WTC11 (cell line): ENCODE measurements around the gene WDR46.

Experiments used
- ARID4B ChIP-seq: sonication (generic); formaldehyde crosslinking; IDR thresholded peaks from 2 replicates; pipeline ENCODE4 v1.8.0; 2023; ENCODE audit warnings: missing genetic modification reagents, mild to moderate bottlenecking, borderline replicate concordance
- CTCF ChIP-seq: fragments of 200-600 bp; IDR thresholded peaks from 2 replicates; pipeline ENCODE4 v1.8.0; 2022; ENCODE audit warnings: antibody characterized with exemption
- GABPB1 ChIP-seq: sonication (generic); formaldehyde crosslinking; IDR thresholded peaks from 2 replicates; pipeline ENCODE4 v1.8.1; 2023; ENCODE audit warnings: mild to moderate bottlenecking, missing genetic modification reagents
- MAX ChIP-seq: sonication (generic); formaldehyde crosslinking; IDR thresholded peaks from 2 replicates; pipeline ENCODE4 v1.8.0; 2022; ENCODE audit warnings: mild to moderate bottlenecking, missing genetic modification reagents
- MLX ChIP-seq: sonication (generic); formaldehyde crosslinking; IDR thresholded peaks from 2 replicates; pipeline ENCODE4 v1.8.1; 2023; ENCODE audit warnings: mild to moderate bottlenecking, missing genetic modification reagents, moderate library complexity
- NFYB ChIP-seq: sonication (generic); formaldehyde crosslinking; conservative IDR thresholded peaks from 2 replicates; pipeline ENCODE4 v1.8.0; 2022; ENCODE audit warnings: low read depth, missing genetic modification reagents
- NR1H2 ChIP-seq: sonication (generic); formaldehyde crosslinking; IDR thresholded peaks from 2 replicates; pipeline ENCODE4 v1.9.0; 2021; ENCODE audit warnings: mild to moderate bottlenecking, moderate library complexity, missing genetic modification reagents
- SP1 ChIP-seq: sonication (generic); formaldehyde crosslinking; conservative IDR thresholded peaks from 2 replicates; pipeline ENCODE4 v1.8.1; 2022; ENCODE audit warnings: missing genetic modification reagents
- ZNF281 ChIP-seq: sonication (generic); formaldehyde crosslinking; IDR thresholded peaks from 2 replicates; pipeline ENCODE4 v1.8.0; 2023; ENCODE audit warnings: mild to moderate bottlenecking, missing genetic modification reagents
- ZNF396 ChIP-seq: fragments of 250-450 bp; sonication (Bioruptor Pico); IDR thresholded peaks from 2 replicates; pipeline ENCODE4 v1.8.0; 2021; ENCODE audit warnings: mild to moderate bottlenecking, moderate library complexity, borderline replicate concordance

GRCh38 chr6:33288141-33288920, 708 bp downstream of the WDR46 start:
- TF ChIP-seq GABPB1 (no peak), ARID4B (CRISPR knock-in tag) (no peak), ZNF396 (no peak), MLX (CRISPR knock-in tag) (no peak), CTCF (no peak), SP1 (CRISPR knock-in tag) (no peak), NFYB (CRISPR knock-in tag) (no peak), ZNF281 (CRISPR knock-in tag) (no peak), MAX (CRISPR knock-in tag) (peak; percentile 32; the same call in 1 of the 2 replicates), NR1H2 (no peak)
